ENCODE results near the gene AEBP1.

AEBP1 gene

GRCh38 chr7:44159824-44160630 lies 55.9 kb downstream of the AEBP1 start:
- no peak for DNase-seq (ENCODE audit: insufficient read length, low spot score)
- no peak for FAIRE-seq
- TF ChIP-seq CTCF (IDR thresholded peaks at IDR 0.05; ENCODE audit: insufficient read depth, missing control alignments): no peak

- FAIRE-seq: no peak
- DNase-seq (ENCODE audit: insufficient read length, low spot score): no peak
- no peak for TF ChIP-seq CTCF (IDR thresholded peaks at IDR 0.05; ENCODE audit: insufficient read depth, missing control alignments)
These were observed 57.2 kb downstream of the AEBP1 start for GRCh38 chr7:44161371-44161770.

- FAIRE-seq (no peak), DNase-seq (ENCODE audit: insufficient read length, low spot score) (no peak)
- no peak for TF ChIP-seq CTCF (IDR thresholded peaks at IDR 0.05; ENCODE audit: insufficient read depth, missing control alignments)
These were observed 58.0 kb downstream of the AEBP1 start for GRCh38 chr7:44162179-44162578.

GRCh38 chr7:44162785-44163395 lies 58.7 kb downstream of the AEBP1 start:
- no peak for TF ChIP-seq CTCF (IDR thresholded peaks at IDR 0.05; ENCODE audit: insufficient read depth, missing control alignments)
- FAIRE-seq (no peak), DNase-seq (ENCODE audit: insufficient read length, low spot score) (no peak)

GRCh38 chr7:44163591-44163990 lies 59.4 kb downstream of the AEBP1 start:
- DNase-seq (ENCODE audit: insufficient read length, low spot score) (no peak), FAIRE-seq (no peak)

More at GRCh38 chr7:44163591-44163990, 59.4 kb downstream of the AEBP1 start:
- no peak for TF ChIP-seq CTCF (IDR thresholded peaks at IDR 0.05; ENCODE audit: insufficient read depth, missing control alignments)
